Caki2 (cell line): ENCODE data around the gene OTULINL. TPM values are rescaled to one million over a fixed set of nuclear protein-coding genes. Genes with fewer than 3 reads are reported as not detected.

Experiments used
- DNase-seq: peaks from one replicate; pipeline ENCODE4 v3.0.0-alpha.2; 2015; ENCODE audit warnings: low read depth
- in situ Hi-C: cut with HindIII; loops from 2 replicates; pipeline ENCODE4 v1.10.0; 2016; ENCODE audit warnings: low sequenced_read_pairs, low pct_unique_long_range_greater_than_20kb, mixed read lengths
- total RNA-seq: library from RNA; depleted of rRNA; stranded (reverse); fragments of >200 nt; shearing (Covaris generic); gene quantifications from 2 replicates; pipeline ENCODE4 v1.2.3, GENCODE V29; 2014; ENCODE audit warnings: low replicate concordance

OTULINL gene
- total RNA-seq, 1 experiment from 2014 or later: 2.1 TPM

DNA sequence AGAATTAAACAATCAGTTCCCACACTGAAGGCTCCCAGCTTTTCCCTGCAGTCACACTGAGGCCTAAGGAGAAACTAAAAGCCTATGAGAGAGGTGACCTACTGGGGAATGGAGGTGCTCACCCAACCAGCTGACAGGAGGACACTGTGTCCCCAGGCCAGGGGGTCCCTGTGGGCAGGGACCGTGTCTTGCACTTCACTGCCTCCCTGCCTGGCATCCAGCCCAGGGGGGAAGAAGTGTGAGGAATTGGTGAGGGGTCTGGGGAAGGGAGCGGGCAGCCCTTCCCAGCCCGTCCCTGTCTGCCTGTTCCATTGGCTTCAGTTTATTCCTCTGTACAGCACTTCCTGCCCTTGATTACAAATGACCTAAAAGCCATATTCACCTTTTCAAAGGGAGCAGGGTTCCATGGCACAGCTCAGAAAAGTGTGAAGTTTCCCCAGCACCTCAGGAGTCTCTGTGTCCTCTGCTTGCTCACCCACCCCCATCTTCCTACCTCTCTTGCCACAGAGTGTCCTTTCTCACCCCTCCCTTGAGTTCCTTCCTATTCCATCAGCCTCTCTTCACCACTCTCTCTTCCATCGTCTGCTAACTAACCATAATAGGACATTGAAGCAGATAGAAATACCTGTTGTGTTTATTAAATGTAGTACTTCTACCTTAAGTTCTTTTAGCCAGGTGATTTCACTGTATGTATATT, 12.9 kb downstream of the OTULINL start:
- DNase-seq: no peak
- in situ Hi-C loops: no loop called here

DNA sequence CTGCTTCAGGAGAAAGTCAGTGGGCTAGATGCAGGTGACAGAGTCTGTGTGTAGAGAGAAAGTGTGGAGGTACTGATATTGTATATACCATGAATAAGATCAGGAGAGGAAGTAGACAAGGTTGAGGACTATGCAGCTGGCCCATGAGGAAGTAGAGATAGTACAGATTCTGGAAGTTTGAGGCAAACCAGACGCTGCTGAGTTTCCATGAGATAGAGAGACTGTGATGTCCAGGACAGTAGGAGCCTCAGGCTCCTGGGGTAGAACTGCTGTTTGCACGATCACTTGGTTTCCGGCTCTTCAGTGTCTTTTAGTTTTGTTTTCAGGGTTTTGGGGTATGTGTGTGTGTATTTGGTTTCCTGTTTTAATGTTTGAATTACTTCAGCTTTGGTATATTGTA, 13.6 kb downstream of the OTULINL start:
- no peak for DNase-seq
- in situ Hi-C loops: no loop called here

DNA sequence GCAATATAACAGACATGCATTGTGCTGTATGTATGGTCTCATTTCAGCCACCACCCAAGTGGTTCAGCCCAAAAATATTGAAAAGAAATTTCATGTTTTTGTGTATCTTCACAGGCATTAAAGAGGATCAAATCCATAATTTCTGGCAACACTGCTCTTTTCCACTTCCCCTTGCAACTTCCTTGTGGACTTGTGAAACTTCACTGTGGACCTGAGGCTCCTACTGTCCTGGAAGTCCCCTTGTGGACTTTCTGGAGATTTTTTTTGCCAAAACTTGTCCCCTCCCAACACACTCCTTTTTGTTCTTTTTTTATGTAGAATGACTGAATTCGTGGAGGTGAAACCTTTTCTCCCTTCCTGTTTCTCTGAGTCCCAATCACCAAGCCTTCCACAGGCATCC, 14.3 kb downstream of the OTULINL start:
- in situ Hi-C loops: no loop called here
- no peak for DNase-seq

DNA sequence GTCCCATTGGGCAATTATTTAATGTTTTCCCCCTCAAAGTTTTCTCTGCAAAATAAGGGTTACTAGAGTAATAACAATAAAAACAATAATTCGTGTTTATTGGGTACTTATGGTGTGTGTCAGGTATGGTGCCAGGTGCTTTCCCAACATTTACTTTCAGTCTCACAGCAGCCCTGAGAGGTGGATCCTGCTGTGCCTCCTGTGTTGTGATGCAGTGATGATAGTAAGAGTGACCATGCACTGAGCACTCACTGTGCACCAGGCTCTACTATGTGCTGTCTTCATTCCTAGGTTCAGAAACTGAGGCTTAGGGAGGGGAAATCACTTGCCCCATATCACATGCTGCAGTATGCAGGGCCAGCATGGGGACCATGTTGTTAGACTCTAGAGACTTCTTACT, 15.5 kb downstream of the OTULINL start:
- no peak for DNase-seq

DNA sequence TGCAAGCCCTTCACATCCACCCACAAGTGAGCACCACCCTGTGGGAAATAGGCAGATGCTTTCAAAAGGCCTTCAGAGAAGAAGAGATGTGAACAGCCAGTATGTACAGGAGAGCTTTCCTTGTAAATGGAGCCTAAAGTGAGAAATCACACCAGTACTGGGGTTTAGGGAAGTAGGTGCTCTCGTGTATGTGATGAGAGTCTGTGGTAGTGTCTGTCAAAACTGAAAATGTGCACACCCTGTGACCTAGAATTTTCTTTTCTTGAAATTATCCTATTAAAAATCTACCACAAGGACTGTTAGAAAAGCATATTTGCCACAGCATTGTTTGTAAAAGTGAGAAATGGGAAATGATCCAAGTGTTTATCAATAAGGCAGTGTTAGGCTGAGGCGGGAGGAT, 16.6 kb downstream of the OTULINL start:
- in situ Hi-C loops: no loop called here
- DNase-seq: no peak

More for the DNA sequence above, 15.5 kb downstream of the OTULINL start:
- in situ Hi-C loops: no loop called here

DNA sequence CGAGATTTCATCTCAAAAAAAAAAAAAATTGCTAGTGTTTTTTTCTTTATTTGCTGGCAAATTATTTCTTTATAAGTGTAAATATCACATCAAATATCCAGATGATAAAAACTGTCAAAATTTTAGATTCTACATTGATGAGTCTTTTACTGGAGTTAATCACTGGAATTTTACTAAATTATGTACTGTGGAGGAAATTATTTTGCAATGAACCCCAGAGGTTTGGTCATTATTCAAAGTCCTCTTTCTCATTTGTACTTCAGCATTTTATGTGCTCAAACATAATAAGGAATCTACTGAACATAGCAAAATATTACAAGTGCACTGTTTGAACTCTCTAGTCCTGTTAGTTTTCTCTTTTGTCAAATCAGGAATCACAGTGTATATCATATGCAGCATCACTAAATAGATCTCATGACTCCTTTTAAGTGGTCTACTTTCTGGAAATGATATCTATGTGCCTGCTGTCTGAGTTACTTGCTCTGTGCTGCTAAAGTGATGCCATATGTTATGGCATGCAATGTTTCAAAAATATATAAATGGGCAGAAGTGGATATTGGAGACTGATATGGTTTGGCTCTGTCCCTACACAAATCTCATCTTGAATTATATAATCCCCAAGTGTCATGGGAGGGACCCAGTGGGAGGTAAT, 18.0 kb downstream of the OTULINL start:
- no peak for DNase-seq
- in situ Hi-C loops: no loop called here

DNA sequence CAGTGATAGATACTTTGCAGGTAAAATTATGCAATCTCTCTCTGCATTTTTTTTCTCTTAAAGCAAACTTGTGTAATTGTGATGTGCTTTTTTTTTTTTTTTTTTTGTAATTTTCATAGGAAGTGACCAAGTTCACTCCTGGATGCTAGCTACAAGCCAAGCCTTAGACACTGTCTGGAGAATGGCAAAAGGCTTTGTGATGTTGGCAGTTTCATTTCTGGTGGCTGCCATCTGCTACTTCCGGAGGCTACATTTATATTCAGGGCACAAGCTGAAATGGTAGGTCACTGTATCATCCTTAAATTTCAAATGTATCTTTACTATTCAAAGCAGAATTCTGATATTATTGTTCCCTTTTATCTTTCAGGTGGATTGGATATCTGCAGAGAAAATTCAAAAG, 19.3 kb downstream of the OTULINL start:
- in situ Hi-C loops: no loop called here
- no peak for DNase-seq

DNA sequence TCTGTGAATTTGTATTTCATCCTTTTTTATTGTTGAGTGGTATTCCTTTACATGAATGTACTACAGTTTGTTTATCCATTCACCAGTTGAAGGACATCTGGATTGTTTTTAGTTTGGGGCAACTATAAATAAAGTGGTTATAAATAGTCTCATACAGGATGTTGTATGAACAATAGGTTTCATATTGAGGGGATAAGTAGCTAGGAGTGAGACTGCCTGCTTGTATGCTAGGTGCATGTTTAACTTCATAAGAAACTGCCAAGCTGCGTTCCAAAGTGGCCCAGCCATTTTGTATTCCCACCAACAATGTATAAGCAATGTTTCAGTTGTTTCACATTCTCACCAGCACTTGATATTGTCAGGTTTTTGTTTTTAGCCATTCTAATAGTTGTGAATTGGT, 21.5 kb downstream of the OTULINL start:
- DNase-seq: no peak
- in situ Hi-C loops: no loop called here

DNA sequence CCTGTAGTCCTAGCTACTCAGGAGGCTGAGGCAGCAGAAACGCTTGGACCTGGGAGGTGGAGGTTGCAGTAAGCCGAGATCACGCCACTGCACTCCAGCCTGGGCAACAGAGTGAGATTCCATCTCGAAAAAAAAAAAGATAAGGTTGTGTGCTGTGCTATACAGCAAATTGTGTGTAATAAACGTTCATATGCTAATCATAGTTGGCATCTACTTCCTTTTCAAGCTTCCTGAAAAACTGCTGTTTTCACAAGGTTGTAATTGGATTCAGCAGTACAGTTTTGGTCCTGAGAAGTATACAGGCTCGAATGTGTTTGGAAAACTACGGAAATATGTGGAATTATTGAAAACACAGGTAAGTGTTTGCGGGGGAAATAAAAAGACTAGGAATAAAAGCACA, 25.5 kb downstream of the OTULINL start:
- no peak for DNase-seq
- in situ Hi-C loops: no loop called here

DNA sequence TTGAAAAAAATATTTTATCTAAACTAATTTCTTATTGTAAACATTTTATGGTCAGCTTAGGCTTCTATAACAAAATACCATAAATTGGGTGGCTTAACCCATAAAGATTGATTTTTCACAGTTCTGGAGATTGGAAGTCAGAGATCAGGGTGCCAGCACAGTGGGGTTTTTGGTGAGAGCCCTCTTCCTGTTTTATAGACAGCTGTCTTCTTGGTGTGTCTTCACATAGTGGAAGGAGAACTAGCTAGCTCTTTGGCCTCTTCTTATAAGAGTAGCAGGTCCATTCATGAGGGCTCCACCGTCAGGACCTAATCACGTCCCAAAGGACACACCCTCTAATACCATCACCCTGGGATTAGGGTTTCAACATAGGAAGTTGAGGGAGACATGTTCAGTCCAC, 26.6 kb downstream of the OTULINL start:
- no peak for DNase-seq

DNA sequence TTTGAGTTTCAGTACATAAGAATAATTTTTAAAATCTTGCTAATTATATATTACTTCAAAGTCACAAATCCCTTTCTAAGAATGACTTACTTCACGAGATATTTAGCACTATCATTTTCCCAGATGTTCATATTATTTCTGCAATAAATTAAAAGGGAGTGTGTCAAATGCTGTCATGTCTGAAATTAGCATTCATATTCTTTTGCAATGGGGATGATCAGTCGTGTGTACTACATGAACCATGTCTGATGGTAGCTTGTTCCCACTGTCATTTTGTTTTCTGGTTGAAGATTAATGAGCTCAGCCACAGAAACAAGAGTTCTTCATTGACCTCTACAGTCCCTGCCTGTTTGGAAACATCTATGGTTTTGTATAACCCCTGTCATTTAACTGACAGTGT, 30.1 kb downstream of the OTULINL start:
- in situ Hi-C loops: no loop called here
- DNase-seq: no peak

More for the DNA sequence above, 26.6 kb downstream of the OTULINL start:
- in situ Hi-C loops: no loop called here

DNA sequence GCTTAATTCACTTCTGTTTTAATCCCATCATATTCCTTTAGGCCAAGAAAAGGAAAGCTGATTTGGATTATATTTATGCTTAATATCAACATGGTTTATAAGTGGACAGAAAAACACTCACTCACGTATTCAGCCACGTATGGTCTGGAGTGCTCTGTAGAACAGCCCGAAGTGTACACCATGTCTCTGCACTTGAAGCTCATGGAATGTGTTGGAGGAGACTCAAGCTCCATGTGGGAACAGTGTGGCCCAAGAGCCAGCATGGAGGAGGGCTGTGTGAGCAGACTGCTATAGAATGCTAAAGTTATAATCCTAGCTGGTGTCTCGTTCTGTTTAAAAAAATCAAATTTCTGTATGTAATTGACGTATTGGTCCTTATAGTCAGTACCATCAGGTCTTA, 32.9 kb downstream of the OTULINL start:
- no peak for DNase-seq
- in situ Hi-C loops: no loop called here

DNA sequence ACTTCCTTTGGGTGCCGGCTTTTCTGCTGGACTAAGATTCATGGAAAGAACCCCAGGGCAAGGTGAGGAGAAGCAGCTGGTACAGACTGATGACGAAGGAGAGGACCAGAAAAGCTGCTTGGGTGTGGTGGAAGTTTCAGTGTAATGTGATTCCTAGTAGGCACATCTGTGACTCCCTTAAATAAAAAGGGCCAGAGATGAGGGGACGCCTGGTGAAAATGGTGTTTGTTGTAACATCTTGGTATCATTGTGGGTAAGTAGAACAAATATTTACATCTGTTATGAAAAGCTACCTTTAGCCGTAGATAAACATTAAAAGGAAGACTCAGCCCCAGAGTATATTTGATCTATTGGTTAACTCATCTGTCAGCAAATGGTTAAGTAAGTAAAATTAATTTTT, 33.8 kb downstream of the OTULINL start:
- in situ Hi-C loops: no loop called here
- DNase-seq: no peak

DNA sequence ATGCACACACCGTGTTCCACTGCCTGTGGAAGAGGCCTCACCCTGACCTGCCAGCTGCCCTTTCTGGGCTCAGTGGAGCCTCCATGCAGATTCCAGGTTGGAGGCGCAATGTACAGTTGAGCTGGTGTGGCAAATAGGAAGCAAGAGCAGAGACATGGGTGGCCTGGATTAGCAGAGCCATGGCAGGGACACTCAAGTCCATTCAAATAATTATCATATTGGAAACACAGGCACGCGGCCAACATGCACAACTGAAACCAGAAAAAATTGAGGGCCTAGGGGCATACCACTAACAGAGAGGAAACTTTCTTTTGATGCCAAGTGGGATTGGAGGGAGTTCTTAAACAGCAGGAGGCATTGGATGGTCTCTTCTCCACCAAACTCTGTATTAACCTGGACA, 35.8 kb downstream of the OTULINL start:
- no peak for DNase-seq
- in situ Hi-C loops: no loop called here

DNA sequence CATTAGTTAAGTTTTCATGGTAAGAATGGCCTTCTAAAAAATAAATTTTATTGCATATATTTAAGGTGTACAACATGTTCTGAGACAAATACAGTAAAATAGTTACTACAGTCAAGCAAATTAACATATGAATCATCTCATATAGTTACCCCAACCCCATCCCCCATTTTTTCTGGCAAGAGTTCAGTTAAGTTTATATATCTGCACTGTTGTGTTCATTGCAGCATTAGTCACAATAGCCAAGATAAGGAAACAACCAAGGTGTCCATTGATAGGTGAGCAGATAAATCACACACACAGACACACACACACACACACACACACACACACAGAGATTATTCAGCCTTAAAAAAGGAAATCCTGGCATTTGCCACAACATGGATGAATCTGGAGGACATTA, 45.7 kb downstream of the OTULINL start:
- in situ Hi-C loops: no loop called here
- no peak for DNase-seq

DNA sequence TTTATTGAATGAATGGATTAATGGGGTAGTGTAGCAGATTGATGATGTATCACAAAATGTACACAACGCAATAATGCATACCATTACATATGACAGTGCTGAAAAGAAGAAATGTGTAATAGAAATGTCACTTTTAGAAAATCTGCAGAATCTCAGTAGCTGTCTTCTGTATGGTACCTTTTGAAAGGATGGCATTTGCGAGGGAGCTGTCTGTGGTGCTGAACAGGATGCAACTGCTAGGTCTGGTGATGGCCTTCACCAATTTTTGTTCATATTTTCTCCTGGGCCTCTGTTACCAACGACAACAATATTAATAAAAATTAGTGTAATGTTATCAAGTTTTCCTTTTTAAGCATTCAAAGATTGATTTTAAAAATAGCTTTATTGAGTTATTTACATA, 46.8 kb downstream of the OTULINL start:
- DNase-seq: peak; percentile 25
- in situ Hi-C loops: no loop called here

DNA sequence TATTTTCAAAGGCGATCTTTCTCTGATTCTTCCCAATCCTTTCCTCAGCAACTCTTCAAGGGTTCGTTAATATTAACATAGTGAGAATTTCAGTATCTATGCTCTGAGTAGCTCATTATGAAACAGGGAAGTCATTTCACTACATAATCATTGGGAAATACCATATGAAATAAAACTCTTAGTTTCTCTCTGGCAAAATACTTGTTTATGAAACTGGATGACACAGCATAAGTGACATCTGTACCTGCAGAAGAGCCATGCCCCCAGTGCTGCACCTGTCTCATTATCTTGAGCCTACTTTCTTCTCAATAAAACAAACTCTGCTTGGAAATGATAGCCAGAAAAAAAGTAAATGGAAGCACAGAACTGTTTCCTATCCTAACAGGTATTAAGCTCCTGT, 49.1 kb downstream of the OTULINL start:
- no peak for DNase-seq
- in situ Hi-C loops: no loop called here

DNA sequence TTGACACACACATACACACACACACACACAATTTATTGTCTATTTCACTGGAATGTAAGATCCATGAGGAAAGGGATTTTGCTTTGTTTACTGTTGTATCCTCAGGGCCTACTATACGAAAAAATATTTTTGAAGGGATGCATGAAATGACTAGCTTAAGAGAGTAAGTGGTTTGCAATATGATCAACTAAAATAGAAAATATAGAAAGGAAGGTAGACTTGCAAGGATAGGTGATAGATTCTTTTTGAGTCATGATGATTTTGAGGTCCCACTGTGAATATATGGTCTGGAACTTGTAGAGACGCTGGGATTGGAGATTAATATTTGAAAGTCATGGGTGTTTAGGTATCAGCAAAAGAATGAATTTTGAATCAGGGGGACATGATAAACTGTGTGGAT, 54.1 kb downstream of the OTULINL start:
- no peak for DNase-seq
- in situ Hi-C loops: no loop called here

DNA sequence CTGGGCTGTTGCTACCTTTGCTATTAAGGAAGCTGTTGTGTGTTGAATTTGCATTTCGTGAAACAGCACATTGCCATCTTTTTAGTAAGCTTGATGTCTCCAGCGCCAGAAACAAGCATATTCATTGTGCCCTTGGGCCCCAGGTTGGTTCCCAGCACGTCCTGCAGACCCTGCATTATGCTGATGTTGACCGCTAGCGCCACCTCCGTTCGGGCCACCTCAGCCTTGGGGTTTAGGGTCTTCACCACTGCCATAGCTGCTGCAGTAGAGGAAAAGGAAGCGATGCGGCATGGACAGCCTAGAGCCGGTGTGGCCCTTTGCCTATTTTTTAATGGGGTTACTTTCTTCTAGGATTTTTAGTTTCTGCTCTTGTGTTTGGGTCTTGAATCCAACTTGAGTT, 59.2 kb downstream of the OTULINL start:
- in situ Hi-C loops: no loop called here
- no peak for DNase-seq

DNA sequence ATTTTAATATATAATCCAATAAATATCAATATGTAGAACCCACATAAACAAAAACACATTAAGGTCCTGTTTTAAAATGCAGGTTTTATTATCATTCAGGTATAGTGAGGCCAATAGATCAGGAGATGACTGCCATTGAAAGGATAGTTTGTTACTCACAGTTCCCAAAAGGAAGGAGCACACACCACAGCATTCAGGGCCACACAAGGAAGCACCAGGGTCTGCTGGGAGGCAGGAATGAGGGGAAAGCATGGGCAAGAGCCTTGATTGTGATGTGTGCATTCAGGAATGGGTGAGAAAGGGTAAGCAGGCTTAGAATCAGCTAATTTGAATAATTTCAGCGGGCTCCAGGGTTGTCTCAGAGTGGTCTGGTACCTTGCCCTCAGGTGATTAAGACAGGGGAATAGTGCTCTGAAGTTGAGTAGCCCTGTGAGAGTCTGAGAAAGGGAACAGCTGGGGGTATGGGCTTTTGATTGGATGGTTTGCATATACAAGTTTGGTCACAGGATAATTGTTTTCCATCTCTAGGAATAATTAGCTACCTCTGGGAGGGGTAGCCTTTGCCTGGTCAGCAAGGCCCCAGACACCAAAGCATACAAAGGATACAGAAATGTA, 63.1 kb downstream of the OTULINL start:
- in situ Hi-C loops: no loop called here
- no peak for DNase-seq
